ENCODE measurements around the gene XXYLT1.

Gene XXYLT1

DNA sequence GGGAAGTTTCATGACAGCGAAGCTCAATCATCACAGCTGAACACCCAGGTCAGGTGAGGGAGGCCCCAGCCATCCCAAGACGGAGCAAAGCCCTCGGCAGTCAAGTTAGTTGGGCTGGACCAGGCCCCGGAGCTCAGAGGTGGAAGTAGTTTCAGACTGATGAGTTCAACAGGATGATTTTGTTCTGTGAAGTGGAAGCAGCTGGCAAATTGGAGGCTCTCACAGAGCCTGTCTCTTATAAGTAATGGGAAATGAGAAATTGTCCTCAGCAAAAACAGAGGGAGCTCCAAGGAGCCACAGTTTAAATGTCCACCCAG is 245.1 kb downstream of the XXYLT1 start:
- DNase-seq (ENCODE audit: low read depth): no peak

GRCh38 chr3:195025056-195025883 is 245.7 kb downstream of the XXYLT1 start:
- no peak for DNase-seq (ENCODE audit: low read depth)

DNA sequence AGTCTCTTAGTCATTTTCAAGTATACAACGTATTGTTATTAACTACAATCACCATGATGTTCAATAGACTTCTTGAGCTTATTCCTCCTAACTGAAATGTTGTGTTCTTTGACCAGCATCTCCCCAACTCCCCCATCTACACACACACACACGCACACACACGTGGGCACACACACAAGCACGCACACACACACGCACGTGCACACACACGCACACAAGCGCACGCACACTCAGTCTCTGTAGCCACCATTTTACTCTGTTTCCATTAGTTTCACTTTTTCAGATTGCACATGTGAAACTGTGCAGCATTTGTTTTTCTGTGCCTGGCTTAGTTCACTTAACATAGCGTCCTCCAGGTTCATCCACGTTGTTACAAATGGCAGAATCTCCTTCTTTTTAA is 247.0 kb downstream of the XXYLT1 start:
- DNase-seq (ENCODE audit: low read depth): no peak

DNA sequence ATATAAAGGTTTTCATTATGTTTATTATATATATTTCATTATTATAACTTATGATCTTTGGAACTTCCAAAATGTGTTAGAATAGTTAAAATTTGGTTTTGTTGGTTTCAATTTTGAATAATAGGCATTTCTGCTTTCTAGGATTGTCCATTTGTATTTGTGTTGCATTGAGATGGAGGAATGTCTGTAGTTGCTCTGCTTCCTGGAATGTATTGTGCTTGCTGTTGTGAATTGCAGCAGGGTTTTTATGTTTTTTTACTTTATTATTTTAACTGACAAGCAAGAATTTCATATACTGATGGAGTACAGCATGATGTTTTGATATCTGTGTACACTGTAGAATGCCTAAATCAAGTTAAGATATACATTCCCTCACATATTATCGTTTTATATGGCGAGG is 247.4 kb downstream of the XXYLT1 start:
- DNase-seq (ENCODE audit: low read depth): no peak

- no peak for DNase-seq (ENCODE audit: low read depth)
Measured at GRCh38 chr3:195021692-195022091, 249.3 kb downstream of the XXYLT1 start.

GRCh38 chr3:195020921-195021320 is 250.0 kb downstream of the XXYLT1 start:
- no peak for DNase-seq (ENCODE audit: low read depth)

DNA sequence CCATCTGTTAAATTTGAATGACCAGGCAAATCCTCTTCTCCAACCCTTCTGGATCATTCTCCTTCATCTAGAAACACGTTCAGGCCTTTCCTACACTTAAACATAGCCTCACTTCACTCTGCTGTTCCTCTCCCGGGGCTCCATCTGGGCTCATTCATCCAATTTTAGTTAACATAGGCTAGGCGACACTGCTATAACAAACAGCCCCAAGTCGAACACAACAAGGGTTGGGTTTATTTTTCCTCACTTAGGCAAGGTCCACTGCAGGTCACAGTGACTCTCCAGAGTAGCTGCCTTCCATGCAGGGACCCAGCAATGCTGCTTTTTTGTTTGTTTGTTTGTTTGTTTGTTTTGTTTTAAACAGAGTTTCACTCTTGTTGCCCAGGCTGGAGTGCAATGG is 250.8 kb downstream of the XXYLT1 start:
- DNase-seq (ENCODE audit: low read depth): no peak

DNA sequence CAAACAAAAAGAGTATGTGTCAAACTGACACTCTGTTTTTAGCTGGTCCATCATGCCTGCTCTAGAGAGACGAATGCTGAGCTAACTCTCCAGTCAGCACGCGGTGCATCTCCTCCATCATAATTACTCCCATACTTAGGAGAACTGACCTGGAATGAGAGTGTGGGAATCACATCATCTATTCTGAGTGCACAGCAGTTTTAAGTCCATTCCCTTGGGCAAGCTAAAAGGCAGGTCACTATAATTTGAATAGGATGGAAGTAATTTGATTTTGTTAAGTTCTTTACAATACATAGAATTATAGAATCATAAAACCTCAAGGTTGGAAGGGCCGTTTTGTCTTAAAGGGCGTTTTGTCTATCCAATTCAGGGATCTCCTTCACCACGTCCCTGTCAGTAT is 251.6 kb downstream of the XXYLT1 start:
- no peak for DNase-seq (ENCODE audit: low read depth)
